Activated T-helper 1 cell treated with anti-CD3 and anti-CD28 coated beads, Interleukin-12 subunit alpha, Interleukin-12 subunit beta, Interleukin-2, Interleukin-4 antibody, amounts not matched to agents 30 ng/mL and 10 ng/mL and 1 ng/mL, durations not matched to agents 14 hours and 24 hours and 36 hours (primary cell): ENCODE results near the gene CDHR4. TPM values are rescaled to one million over a fixed set of nuclear protein-coding genes. Genes with fewer than 3 reads are reported as not detected.

Experiments
- total RNA-seq: library from RNA; stranded (reverse); gene quantifications from 2 replicates; pipeline ENCODE4 v1.2.3, GENCODE V29; 2022

CDHR4 gene
- total RNA-seq, 1 donor from 2014 or later: not detected

Other genes starting within 250 kb of the CDHR4 start
- gene BSN, start 245.4 kb downstream of the CDHR4 start, total RNA-seq: 0.13 and 0.34 TPM in 2 replicates
- 113 and 115 TPM in 2 replicates for gene APEH, start 125.5 kb downstream of the CDHR4 start, total RNA-seq
- gene MST1, start 110.4 kb downstream of the CDHR4 start, total RNA-seq: 6.5 and 8.2 TPM in 2 replicates
- 53.8 and 54.3 TPM in 2 replicates for gene RNF123, start 110.3 kb downstream of the CDHR4 start, total RNA-seq
- 0.39 TPM in 1 of 2 replicates, not detected in the other for gene AMIGO3, start 80.2 kb downstream of the CDHR4 start, total RNA-seq
- gene GMPPB, start 75.9 kb downstream of the CDHR4 start, total RNA-seq: 49.1 and 49.2 TPM in 2 replicates
- gene IP6K1, start 13.3 kb downstream of the CDHR4 start, total RNA-seq: 49.3 and 52.4 TPM in 2 replicates
- gene INKA1, start 3.4 kb upstream of the CDHR4 start, total RNA-seq: 1.3 and 2.7 TPM in 2 replicates
- 90.3 and 97.5 TPM in 2 replicates for gene UBA7, start 14.1 kb upstream of the CDHR4 start, total RNA-seq
- 26.5 and 27.9 TPM in 2 replicates for gene TRAIP, start 56.7 kb upstream of the CDHR4 start, total RNA-seq
- gene CAMKV, start 70.0 kb upstream of the CDHR4 start, total RNA-seq: 0.96 and 1.0 TPM in 2 replicates
- 1.6 and 2.5 TPM in 2 replicates for gene MST1R, start 104.0 kb upstream of the CDHR4 start, total RNA-seq
- 15.5 and 17.3 TPM in 2 replicates for gene MON1A, start 129.9 kb upstream of the CDHR4 start, total RNA-seq
- 99.0 and 100 TPM in 2 replicates for gene RBM6, start 140.3 kb upstream of the CDHR4 start, total RNA-seq